H1 (cell line): ENCODE data around the gene TTC9. TPM values are rescaled to one million over a fixed set of nuclear protein-coding genes. Genes with fewer than 3 reads are reported as not detected.

Source experiments
- EZH2 ChIP-seq: fragments of 200-600 bp; sonication (generic); IDR thresholded peaks from 2 replicates; pipeline ENCODE4 v1.7.1; 2012; ENCODE audit warnings: low read depth, mild to moderate bottlenecking, moderate library complexity, low read length, inconsistent platforms; ENCODE audit not compliant: severe bottlenecking
- polyA plus RNA-seq, 7 experiments: library from polyadenylated mRNA; depleted of rRNA in 3 of 7; stranded (reverse) in 5 of 7; unstranded in 2 of 7; fragments of >200 nt in 5 of 7; fragments of 200-250 nt in 2 of 7; gene quantifications; 1 replicate in 5 of 7; 2 replicates in 1 of 7; 4 replicates in 1 of 7; pipeline versions ENCODE4 v1.2.1 to v1.2.3, GENCODE V29; 2011 to 2013; ENCODE audit warnings: missing spikeins in 2 of 7, mixed read lengths in 2 of 7
- total RNA-seq: library from RNA; stranded (reverse); fragmentation: NEBNext Ultra II Directional; extraction: Animal tissue kit (Norgen Biotek cat#: 25700); gene quantifications from 2 replicates; pipeline ENCODE4 v1.2.1, GENCODE V29; 2021

Gene TTC9
- total and polyA plus RNA-seq, 2 of the 8 experiments (the other 6 are each of a cell fraction or from before 2014, with no cell fraction given), result 21.0 to 29.5 TPM

DNA sequence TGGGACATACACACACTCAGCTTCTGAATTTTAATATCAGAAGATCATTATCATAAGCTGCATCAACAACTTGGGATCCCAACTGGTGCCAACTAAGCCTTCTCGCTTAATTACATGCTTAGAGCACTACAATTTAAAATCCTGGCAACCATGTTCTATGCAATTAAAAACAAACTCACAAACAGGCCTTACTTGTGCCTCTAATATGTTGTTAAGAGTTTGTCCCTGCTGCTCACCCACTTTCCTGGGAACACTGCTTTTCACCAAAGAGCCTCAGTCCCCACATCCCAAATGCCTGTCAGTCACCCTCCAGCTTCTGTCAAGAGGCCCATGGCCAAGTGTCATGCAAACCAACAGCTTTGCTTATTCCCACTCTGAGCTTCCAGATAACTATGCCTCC lies 69.7 kb downstream of the TTC9 start (continued):
- TF ChIP-seq EZH2, result no peak
